Panc1 (cell line): ENCODE data around the gene UPK3B. TPM values are rescaled to one million over a fixed set of nuclear protein-coding genes. Genes with fewer than 3 reads are reported as not detected.

Experiments
- total RNA-seq: library from RNA; stranded (reverse); gene quantifications from one replicate; pipeline ENCODE4 v1.2.1, GENCODE V29; 2021; ENCODE audit not compliant: unreplicated experiment

The UPK3B gene
- total RNA-seq, 1 experiment from 2014 or later: 9.8 TPM

Other genes with a start within 250 kb of the UPK3B start
- gene HSPB1, start 207.9 kb upstream of the UPK3B start, total RNA-seq: 422 TPM
- gene YWHAG, start 151.6 kb upstream of the UPK3B start, total RNA-seq: 210 TPM
- 1.6 TPM for gene SSC4D, start 100.9 kb upstream of the UPK3B start, total RNA-seq
- gene ZP3, start 85.6 kb upstream of the UPK3B start, total RNA-seq: 23.3 TPM
- gene DTX2, start 48.8 kb upstream of the UPK3B start, total RNA-seq: 27.4 TPM
- gene SPDYE16, start 32.7 kb downstream of the UPK3B start, total RNA-seq: not detected
- gene POMZP3, start 116.7 kb downstream of the UPK3B start, total RNA-seq: 21.8 TPM